Skin of body (tissue), 2 donors: Measurements from ENCODE around the gene GSG1L. TPM values are rescaled to one million over a fixed set of nuclear protein-coding genes. Genes with fewer than 3 reads are reported as not detected.
"Not testable (repeated sequence)": the region's sequence is repeated elsewhere in the genome, so short reads cannot be mapped to it uniquely, and the experiment has no call there.

Experiments
- DNase-seq: peaks from one replicate; lab custom pipeline; 2025; lab: John Stamatoyannopoulos, UW
- total RNA-seq: library from RNA; depleted of rRNA; stranded (reverse); fragments of >200 nt; gene quantifications from one replicate; pipeline ENCODE4 v1.2.3, GENCODE V29; 2014

GSG1L gene
- total RNA-seq, 1 donor from 2014 or later, result 0.69 TPM

DNA sequence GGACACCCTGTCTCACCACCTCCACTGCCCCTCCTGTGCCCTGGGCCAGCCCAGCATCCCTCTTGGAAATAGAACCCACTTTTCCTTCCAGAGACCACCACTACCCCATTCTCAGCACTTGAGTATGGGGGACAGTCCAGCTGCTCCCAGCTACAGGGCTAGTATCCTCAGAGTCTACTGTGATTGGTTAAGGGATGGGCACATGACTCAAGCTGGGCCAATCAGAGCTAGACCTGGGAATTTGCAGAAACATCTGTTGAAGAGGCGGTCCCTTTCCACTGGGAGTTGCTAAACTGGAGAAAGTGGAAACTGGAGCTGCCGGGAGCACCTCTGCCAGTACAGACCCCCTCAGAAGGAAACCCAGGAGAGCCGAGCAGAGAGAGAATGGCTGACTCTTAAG lies 156.6 kb downstream of the GSG1L start:
- no peak for DNase-seq

DNA sequence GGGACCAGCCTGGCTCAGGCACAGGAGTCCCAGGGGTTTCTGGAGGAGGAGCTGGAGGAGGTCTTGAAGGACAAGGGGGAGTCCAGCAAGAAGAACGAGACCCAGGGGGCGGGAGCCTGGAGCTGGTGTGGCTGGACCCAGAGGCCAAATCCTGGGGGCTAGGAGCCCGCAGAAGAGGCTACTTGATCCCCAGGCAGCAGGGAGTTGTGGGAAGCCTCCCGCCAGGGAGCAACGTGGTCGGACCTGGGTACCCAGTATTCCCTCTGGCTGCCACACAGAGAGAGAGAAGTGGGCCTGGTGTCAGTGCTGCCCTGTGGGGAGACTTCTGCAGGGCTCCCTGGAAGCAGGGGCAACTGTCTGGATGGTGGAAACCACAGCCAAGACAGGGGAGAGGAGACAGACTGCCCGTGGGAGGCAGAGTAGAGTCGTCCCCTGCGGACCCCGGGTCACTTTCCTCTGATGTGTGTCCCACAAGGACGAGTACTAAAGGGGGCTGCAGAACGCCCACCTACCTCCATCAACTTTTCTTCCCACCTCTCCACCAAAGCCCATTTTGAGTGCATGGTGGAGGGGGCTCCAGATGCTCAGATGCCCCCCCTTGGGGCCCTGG lies 160.4 kb downstream of the GSG1L start:
- DNase-seq, result no peak

GRCh38 chr16:27902551-27902950 lies 161.0 kb downstream of the GSG1L start:
- DNase-seq, result no peak

DNA sequence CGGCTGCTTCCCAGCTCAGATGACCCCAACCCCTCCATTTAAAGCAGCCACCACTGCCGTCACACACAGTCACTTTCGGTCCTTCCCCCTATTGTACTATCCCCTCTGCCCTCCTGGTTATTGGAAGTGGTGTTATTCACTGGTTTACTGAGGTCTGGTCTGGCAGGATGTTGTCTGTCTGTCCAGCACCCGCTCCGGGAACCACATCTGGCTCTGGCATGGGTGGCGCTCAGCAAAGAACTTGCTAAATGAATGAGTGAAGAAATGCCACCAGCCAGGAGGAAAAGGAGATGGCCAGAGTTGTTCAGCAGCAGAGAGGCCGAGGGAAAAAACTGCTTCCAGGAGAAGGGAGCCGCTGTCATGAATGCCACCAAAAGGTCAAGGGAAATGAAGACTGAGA lies 161.6 kb downstream of the GSG1L start:
- DNase-seq, result no peak

- DNase-seq, result no peak
Measured at GRCh38 chr16:27899736-27900135, 163.8 kb downstream of the GSG1L start.

DNA sequence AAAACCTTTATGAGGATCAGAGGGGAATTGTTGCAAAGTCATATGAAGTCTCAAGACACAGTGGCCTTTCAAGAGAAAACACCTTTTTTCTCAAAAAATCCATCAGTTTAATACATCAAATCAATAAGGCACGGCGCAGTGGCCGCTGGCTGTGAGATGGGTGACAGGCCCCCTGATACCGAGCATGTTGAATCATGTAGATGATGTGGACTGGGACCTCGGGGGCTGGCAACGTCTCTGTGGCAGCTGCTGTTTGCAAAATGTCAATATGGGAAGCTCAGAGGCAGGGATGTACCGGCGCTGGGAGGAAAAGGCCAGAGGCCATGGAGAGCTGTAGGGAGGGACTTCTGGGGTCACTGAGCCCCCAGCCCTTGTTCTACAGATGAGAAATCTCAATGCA lies 169.1 kb downstream of the GSG1L start:
- DNase-seq, result no peak

DNA sequence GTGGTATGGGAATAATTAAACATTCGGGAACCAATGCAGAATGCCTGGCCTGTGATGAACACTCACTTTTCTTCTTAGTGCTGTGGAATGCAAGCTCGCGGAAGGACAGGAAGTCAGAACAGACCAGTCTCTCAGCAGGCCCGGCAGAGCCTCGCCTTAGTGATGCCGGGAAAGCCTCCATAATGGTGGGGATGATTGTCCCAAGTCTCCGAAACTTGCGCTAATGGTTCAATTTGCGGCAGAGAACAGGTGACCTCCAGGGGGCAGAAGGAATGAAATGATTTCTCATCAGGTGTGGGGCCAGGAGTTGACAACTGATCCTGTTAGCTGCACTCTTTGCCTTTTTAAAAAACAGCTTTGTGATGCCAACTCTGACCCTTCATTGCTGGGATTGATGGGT lies 170.6 kb downstream of the GSG1L start:
- no peak for DNase-seq

DNA sequence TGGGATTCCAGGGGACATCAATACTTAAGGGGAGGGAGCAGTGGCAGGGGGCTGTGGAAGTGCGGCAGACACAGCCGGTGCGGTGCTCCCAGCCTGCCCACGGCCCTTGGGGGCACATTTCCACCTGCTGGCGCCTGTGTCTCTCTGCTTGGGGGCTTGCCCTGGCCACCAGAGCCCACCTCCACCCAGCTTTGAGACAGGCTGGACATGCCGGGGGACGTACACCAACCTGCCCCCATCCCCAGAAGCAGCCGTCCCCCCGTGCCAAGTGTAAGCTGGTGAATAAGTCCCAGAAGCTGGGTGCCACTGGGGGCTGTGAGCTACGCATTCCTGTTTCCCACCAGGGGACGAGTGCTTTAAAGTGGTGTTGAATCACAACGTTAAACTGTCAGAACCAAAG lies 172.6 kb downstream of the GSG1L start:
- DNase-seq, result no peak

- no peak for DNase-seq
Measured at GRCh38 chr16:27890006-27890405, 173.5 kb downstream of the GSG1L start.

DNA sequence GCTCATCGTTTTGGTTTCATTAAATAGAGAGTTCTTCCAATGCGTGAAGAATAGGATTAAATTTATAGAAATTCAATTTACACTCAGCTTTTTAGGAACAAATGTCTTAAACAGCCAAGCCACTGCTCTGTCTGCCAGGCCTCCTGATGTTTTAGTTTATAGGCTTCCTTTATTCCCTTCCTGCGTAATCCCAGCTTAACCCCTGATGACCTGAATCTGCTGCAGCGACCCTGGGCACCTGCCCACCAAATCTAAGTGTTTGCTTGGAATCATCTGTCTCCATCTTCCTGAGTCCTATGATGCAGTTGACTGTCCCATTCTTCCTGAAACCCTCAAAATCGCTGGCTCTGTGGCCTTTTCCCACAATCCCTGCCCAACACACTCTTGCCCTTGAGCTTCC lies 179.9 kb downstream of the GSG1L start:
- no peak for DNase-seq

DNA sequence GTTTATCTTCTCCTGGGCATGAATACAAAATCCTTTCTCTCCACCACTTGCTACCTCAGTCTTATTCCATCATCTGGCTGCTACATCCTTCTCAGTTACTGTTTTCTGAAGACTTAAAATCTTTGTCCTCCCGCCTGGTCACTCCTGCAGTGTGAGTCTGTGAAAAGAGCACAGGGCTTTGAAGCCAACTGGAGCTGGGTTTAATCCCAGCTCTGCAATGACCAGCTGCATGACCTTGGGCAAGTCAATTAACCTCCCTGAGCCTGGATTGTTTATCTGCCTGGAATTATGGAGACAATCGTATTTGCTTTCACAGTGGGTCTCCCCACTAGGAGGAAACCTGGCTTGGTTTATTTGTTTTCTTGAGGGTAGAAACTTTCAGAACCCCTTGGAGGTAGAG lies 183.2 kb downstream of the GSG1L start:
- DNase-seq, result no peak

DNA sequence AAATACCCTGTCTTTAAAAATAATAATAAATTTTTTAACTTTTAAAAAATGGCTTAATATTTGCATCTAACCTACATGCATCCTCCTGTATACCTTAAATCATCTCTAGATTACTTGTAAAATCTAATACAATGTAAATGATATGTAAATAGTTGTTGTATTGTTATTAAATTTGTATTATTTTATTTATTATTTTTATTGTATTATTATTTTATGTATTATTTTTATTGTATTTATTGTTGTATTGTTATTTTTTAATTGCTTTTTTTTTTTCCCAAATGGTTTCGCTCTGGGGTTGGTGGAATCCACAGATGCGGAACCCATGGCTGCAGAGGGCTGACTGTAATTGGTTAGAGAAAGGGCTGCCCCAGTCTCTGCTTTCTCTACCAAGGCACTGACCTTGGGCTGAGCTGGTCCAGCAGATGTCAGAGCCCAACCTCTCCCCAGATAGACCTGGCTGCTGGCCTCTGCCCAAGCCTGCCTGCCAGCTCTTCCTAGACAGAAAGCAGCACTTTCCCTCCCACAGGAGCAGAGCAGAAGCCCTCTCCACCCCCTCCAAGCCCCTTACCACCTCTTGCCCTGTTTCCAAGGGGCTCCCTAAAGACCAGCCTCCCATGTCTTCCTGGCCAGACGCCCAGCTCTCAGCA lies 183.8 kb downstream of the GSG1L start:
- no peak for DNase-seq

- not testable (repeated sequence) for DNase-seq
Measured at GRCh38 chr16:27872627-27873026, 190.9 kb downstream of the GSG1L start.

GRCh38 chr16:27870116-27870798 lies 193.3 kb downstream of the GSG1L start:
- DNase-seq, result no peak

DNA sequence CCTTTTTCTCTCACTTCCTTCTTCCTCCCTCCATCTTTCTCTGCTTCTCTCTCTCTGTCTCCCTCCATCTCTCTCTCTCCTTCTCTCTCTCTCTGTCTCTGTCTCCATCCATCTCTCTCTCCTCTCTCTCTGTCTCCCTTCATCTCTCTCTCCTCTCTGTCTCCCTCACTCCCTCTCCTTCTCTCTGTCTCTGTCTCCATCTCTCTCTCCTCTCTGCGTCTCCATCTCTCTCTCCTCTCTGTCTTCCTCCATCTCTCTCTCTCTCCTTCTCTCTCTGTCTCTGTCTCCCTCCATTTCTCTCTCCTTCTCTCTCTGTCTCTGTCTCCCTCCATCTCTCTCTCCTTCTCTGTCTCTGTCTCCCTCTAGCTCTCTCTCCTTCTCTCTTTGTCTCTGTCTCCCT lies 194.1 kb downstream of the GSG1L start:
- no peak for DNase-seq

- DNase-seq, result no peak
Measured at GRCh38 chr16:27868180-27868579, 195.3 kb downstream of the GSG1L start.

GRCh38 chr16:27867122-27868110 lies 196.1 kb downstream of the GSG1L start:
- DNase-seq, result no peak

DNA sequence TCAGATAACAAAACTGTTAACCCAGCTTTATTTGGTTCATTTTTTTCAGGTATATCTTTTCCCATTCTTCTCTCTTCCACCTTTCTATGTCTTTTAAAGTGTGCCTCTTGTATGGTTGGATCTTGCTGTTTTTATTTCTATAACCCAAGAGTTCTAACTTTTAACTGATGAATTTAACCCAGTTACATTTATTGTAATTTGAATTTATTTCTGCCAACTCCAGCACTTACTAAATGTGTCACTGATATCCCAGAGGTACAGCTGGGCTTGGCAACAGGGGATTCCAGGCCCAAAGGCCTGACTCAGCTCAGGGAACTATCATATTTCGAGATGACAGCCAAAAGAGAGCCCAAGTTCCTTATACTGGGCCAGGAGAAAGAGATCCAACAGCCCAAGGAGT lies 200.1 kb downstream of the GSG1L start:
- DNase-seq, result no peak

DNA sequence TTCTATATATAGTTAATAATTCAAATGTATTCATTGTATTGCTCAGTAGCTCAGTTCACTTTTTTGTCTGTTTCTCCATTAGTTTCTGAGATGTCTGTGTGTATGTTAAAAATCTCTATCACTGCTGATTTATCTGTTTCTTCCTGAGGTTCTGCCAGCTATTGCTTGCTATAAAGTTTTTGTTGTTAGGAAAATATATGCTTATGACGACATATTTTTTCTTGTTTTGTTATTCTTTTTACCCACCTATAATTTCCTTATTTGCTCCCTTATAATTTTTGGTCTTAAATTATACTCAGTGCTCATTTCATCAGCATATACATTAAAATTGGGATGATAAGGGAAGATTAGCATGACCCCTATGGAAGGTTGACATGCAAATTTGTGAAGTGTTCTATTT lies 200.6 kb downstream of the GSG1L start:
- no peak for DNase-seq

GRCh38 chr16:27860091-27860490 lies 203.4 kb downstream of the GSG1L start:
- no peak for DNase-seq

GRCh38 chr16:27859020-27859419 lies 204.5 kb downstream of the GSG1L start:
- DNase-seq, result no peak

DNA sequence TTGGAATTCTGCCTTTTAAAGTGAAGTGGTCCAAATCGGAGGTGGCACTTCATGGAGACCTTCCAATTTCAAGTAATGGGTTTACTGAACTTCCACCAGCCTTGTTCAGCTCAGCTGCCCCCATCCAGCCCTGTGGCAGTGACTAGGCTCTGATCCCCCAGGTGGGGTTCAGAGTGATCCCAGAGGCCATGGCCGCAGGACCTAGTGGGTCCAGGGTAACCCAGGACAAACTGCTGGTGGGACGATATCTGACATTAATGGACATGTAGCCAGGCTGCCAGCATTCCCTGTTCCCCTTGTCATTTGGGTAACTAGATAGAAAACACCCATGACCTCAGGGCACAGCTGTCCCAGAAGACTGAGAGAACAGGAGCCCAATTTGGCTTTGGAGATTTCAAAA lies 209.9 kb downstream of the GSG1L start:
- no peak for DNase-seq
